Hair follicular keratinocyte (primary cell): Measurements from ENCODE around the gene ZBTB38. TPM values are rescaled to one million over a fixed set of nuclear protein-coding genes. Genes with fewer than 3 reads are reported as not detected.

Source experiments
- total RNA-seq: library from RNA; depleted of rRNA; stranded (reverse); fragments of >200 nt; gene quantifications from 2 replicates; pipeline ENCODE4 v1.2.3, GENCODE V29; 2015

ZBTB38 gene, protein sequence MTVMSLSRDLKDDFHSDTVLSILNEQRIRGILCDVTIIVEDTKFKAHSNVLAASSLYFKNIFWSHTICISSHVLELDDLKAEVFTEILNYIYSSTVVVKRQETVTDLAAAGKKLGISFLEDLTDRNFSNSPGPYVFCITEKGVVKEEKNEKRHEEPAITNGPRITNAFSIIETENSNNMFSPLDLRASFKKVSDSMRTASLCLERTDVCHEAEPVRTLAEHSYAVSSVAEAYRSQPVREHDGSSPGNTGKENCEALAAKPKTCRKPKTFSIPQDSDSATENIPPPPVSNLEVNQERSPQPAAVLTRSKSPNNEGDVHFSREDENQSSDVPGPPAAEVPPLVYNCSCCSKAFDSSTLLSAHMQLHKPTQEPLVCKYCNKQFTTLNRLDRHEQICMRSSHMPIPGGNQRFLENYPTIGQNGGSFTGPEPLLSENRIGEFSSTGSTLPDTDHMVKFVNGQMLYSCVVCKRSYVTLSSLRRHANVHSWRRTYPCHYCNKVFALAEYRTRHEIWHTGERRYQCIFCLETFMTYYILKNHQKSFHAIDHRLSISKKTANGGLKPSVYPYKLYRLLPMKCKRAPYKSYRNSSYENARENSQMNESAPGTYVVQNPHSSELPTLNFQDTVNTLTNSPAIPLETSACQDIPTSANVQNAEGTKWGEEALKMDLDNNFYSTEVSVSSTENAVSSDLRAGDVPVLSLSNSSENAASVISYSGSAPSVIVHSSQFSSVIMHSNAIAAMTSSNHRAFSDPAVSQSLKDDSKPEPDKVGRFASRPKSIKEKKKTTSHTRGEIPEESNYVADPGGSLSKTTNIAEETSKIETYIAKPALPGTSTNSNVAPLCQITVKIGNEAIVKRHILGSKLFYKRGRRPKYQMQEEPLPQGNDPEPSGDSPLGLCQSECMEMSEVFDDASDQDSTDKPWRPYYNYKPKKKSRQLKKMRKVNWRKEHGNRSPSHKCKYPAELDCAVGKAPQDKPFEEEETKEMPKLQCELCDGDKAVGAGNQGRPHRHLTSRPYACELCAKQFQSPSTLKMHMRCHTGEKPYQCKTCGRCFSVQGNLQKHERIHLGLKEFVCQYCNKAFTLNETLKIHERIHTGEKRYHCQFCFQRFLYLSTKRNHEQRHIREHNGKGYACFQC (N-terminal part only)
- 45.8 and 54.1 TPM in 2 replicates for total RNA-seq

DNA sequence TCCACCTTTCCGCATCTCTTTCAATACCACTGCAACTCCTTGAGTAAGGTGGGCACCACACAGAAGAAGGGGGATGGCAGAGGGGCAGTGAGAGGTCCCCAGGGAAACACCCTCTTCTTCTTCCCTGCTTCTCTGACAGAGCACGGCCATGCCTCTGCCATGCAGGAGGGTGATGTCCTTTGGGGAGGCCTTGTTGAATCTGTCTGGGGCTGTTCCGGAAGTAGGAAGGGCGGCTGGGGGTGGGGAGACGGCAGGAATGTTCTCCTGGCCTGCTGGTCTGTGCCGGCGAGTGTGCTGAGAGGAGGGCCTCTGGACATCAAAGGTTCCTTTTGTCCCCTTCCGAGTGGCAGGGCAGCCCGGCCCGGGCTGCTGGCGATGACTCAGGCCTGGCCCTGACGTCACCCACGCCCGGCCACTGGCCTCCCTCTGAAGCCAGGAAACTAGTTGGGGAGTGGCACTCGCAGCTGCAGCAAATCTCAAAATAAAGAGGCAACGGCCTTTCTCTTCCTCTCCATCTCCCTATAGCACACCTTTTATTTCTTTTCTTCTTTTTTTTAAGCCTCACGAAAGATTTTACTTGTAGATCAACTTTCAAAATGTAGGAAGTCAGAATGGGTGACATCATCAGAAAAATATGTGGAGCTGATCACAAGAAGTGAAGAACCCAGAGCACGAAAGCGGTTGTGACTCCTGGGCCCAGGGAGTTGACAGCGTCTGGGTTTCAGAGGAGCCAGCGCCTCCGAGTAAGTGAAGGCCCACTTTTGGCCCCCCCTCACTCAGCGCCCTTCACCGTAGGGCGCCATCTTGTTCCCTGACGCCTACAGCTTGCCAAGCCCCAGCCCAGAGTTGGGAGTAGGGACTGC is at the start of gene ZBTB38:
ZBTB38 (plus strand) TSS at position 443 of the 863 bp plus-strand sequence. CDS start 73,885 bp downstream, outside the sequence.

Other genes starting within 250 kb of the ZBTB38 start
- gene PXYLP1, start 136.7 kb upstream of the ZBTB38 start, total RNA-seq: 3.7 and 13.2 TPM in 2 replicates
- 15.2 and 16.3 TPM in 2 replicates for gene RASA2, start 118.5 kb downstream of the ZBTB38 start, total RNA-seq